ENCODE data around the gene TRPV2. TPM values are rescaled to one million over a fixed set of nuclear protein-coding genes. Genes with fewer than 3 reads are reported as not detected.

The TRPV2 gene, protein sequence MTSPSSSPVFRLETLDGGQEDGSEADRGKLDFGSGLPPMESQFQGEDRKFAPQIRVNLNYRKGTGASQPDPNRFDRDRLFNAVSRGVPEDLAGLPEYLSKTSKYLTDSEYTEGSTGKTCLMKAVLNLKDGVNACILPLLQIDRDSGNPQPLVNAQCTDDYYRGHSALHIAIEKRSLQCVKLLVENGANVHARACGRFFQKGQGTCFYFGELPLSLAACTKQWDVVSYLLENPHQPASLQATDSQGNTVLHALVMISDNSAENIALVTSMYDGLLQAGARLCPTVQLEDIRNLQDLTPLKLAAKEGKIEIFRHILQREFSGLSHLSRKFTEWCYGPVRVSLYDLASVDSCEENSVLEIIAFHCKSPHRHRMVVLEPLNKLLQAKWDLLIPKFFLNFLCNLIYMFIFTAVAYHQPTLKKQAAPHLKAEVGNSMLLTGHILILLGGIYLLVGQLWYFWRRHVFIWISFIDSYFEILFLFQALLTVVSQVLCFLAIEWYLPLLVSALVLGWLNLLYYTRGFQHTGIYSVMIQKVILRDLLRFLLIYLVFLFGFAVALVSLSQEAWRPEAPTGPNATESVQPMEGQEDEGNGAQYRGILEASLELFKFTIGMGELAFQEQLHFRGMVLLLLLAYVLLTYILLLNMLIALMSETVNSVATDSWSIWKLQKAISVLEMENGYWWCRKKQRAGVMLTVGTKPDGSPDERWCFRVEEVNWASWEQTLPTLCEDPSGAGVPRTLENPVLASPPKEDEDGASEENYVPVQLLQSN
- total RNA-seq, result 1.9 to 4.5 TPM (median 2.1 TPM) in 3 replicates

DNA sequence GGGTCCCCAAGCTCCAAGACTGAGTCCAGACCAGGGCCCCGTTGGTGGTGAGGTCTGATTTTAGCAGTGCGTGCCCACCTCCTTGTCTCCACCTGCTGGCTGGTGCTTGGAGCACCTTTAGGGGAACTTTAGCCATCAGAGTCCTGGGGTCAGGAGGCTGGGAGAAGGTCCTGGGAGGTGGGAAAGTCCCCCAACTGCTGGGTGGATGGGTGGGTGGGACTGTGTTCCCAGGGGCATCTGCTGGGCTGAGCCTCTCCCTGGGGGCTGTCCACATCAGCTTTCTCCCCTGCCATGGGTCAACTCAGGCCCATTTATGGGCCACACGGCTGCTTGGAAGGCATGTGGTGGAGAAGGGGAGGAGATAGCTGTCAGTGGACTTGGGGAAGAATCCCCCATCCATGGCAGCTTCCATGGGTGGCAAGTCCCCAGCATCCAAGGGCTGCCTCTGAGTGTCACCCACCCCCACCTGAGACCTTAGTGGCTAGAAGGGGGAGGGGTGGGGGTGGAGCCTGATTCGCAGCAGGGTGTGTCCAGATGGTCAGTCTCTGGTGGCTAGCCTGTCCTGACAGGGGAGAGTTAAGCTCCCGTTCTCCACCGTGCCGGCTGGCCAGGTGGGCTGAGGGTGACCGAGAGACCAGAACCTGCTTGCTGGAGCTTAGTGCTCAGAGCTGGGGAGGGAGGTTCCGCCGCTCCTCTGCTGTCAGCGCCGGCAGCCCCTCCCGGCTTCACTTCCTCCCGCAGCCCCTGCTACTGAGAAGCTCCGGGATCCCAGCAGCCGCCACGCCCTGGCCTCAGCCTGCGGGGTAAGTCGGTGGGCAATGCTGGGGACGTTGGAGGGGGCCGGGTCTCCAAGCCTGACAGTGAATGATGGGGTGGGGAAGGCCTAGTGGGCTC is at the start of gene TRPV2:
TSS of gene TRPV2 (plus strand) at position 541 of the 894 bp plus-strand sequence. CDS start 2,098 bp downstream, outside the sequence.
- no peaks in the 10 kb centered on the region for H3K9me3 Mint-ChIP-seq
- H3K36me3 Mint-ChIP-seq, result no peaks in the 10 kb centered on the region
- no peaks in the 10 kb centered on the region for H3K27me3 Mint-ChIP-seq (ENCODE audit: low read depth)
- H3K27ac Mint-ChIP-seq, result no peak within 1 kb of the TSS
- H3K4me3 Mint-ChIP-seq, result peak within 1 kb of the TSS; percentile 30
- peaks cover 24% of the 10 kb centered on the region for H3K4me1 Mint-ChIP-seq
- DNase-seq (ENCODE audit: low spot score in 2 of 2, unreplicated experiment in 2 of 2), result no peak
- TF ChIP-seq, protein P1, sequence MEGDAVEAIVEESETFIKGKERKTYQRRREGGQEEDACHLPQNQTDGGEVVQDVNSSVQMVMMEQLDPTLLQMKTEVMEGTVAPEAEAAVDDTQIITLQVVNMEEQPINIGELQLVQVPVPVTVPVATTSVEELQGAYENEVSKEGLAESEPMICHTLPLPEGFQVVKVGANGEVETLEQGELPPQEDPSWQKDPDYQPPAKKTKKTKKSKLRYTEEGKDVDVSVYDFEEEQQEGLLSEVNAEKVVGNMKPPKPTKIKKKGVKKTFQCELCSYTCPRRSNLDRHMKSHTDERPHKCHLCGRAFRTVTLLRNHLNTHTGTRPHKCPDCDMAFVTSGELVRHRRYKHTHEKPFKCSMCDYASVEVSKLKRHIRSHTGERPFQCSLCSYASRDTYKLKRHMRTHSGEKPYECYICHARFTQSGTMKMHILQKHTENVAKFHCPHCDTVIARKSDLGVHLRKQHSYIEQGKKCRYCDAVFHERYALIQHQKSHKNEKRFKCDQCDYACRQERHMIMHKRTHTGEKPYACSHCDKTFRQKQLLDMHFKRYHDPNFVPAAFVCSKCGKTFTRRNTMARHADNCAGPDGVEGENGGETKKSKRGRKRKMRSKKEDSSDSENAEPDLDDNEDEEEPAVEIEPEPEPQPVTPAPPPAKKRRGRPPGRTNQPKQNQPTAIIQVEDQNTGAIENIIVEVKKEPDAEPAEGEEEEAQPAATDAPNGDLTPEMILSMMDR (IDR thresholded peaks at IDR 0.05; ENCODE audit: unreplicated experiment), result no peak

- no peaks in the 10 kb centered on the region for H3K9me3 Mint-ChIP-seq
- DNase-seq (ENCODE audit: low spot score in 2 of 2, unreplicated experiment in 2 of 2), result no peak
- TF ChIP-seq, protein P1 (IDR thresholded peaks at IDR 0.05; ENCODE audit: unreplicated experiment), result no peak
- H3K27ac Mint-ChIP-seq, result no peak overlapping the region
- no peaks in the 10 kb centered on the region for H3K27me3 Mint-ChIP-seq (ENCODE audit: low read depth)
- no peaks in the 10 kb centered on the region for H3K36me3 Mint-ChIP-seq
- H3K4me1 Mint-ChIP-seq, result no peaks in the 10 kb centered on the region
- no peak overlapping the region for H3K4me3 Mint-ChIP-seq
These were observed 43.6 kb upstream of the TRPV2 start for GRCh38 chr17:16371742-16372141.

- no peak for DNase-seq (ENCODE audit: low spot score in 2 of 2, unreplicated experiment in 2 of 2)
- TF ChIP-seq, protein P1 (IDR thresholded peaks at IDR 0.05; ENCODE audit: unreplicated experiment), result no peak
- no peaks in the 10 kb centered on the region for H3K9me3 Mint-ChIP-seq
- H3K27ac Mint-ChIP-seq, result no peak overlapping the region
- no peaks in the 10 kb centered on the region for H3K36me3 Mint-ChIP-seq
- H3K4me1 Mint-ChIP-seq, result peaks cover 3% of the 10 kb centered on the region
- H3K4me3 Mint-ChIP-seq, result no peak overlapping the region
- no peaks in the 10 kb centered on the region for H3K27me3 Mint-ChIP-seq (ENCODE audit: low read depth)
These were observed 41.0 kb upstream of the TRPV2 start for GRCh38 chr17:16374146-16374938.

DNA sequence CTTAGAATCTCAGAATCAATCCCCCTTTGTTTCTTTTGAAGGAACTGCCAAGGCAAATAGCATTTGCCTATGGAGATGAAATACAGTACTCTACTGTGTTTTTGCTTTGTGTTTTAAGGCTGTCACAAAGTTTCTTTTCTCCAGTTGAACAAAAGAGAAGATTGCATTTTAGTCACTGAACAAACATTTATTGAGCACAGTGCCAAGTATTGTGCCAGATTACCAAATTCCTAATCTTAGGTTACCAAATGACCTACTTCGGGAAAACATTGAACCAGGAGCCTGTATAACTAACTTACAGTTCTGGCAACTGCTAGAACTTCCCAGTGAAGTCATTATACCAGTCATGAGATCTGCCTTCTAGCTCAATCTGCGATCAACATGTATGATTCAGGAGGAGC is 37.4 kb upstream of the TRPV2 start:
- TF ChIP-seq, protein P1 (IDR thresholded peaks at IDR 0.05; ENCODE audit: unreplicated experiment), result no peak

More for the DNA sequence above, 37.4 kb upstream of the TRPV2 start:
- H3K9me3 Mint-ChIP-seq, result no peaks in the 10 kb centered on the region
- H3K27me3 Mint-ChIP-seq (ENCODE audit: low read depth), result no peaks in the 10 kb centered on the region
- no peak overlapping the region for H3K4me3 Mint-ChIP-seq
- peaks cover 21% of the 10 kb centered on the region for H3K4me1 Mint-ChIP-seq
- H3K27ac Mint-ChIP-seq, result peak overlapping the region; percentile 67
- peaks cover 16% of the 10 kb centered on the region for H3K36me3 Mint-ChIP-seq
- no peak for DNase-seq (ENCODE audit: low spot score in 2 of 2, unreplicated experiment in 2 of 2)
